ENCODE data around the gene VWA1.

- TF ChIP-seq GLIS3 (CRISPR knock-in tag; IDR thresholded peaks at IDR 0.05), result no peak
- no peak for TF ChIP-seq BACH2 (CRISPR knock-in tag; IDR thresholded peaks at IDR 0.05; ENCODE audit: borderline replicate concordance)
- TF ChIP-seq OSR1 (CRISPR knock-in tag; IDR thresholded peaks at IDR 0.05), result no peak
- no peak for TF ChIP-seq ZFP30 (CRISPR knock-in tag; IDR thresholded peaks at IDR 0.05)
- TF ChIP-seq SNAI2 (CRISPR knock-in tag; IDR thresholded peaks at IDR 0.05), result no peak
- TF ChIP-seq ZNF70 (CRISPR knock-in tag; IDR thresholded peaks at IDR 0.05), result no peak
- no peak for TF ChIP-seq ISL1 (CRISPR knock-in tag; IDR thresholded peaks at IDR 0.05)
- TF ChIP-seq RARB (CRISPR knock-in tag; IDR thresholded peaks at IDR 0.05), result no peak
These were observed 13.5 kb upstream of the VWA1 start for GRCh38 chr1:1421907-1422464.
